ENCODE measurements around the gene GANC. TPM values are rescaled to one million over a fixed set of nuclear protein-coding genes. Genes with fewer than 3 reads are reported as not detected.

The GANC gene
- total RNA-seq, 4 donors from 2014 or later = 24.3 to 35.5 (median 34.2) TPM

GRCh38 chr15:42359985-42360384 is 87.0 kb downstream of the GANC start:
- Histone ChIP-seq H3K4me1 (no peaks in the 10 kb centered on the region), H3K36me3 (peaks cover 0 to 67% (median 0%) of the 10 kb centered on the region in 3 donors), H3K27me3 (no peaks in the 10 kb centered on the region), H3K4me3 (no peak overlapping the region), H3K27ac (no peak overlapping the region), H3K9me3 (no peaks in the 10 kb centered on the region)
- TF ChIP-seq POLR2A (IDR thresholded peaks at IDR 0.05) (no peak), EP300 (IDR thresholded peaks at IDR 0.05) (no peak), CTCF (IDR thresholded peaks at IDR 0.05) (no peak)
- WGBS, 2 donors = 60 to 72% methylated on average over 7 of the region's 7 CpGs
- no peak for DNase-seq (ENCODE audit: low spot score in 2 of 2)

GRCh38 chr15:42360535-42361112 is 87.6 kb downstream of the GANC start:
- TF ChIP-seq CTCF (IDR thresholded peaks at IDR 0.05) (no peak), POLR2A (IDR thresholded peaks at IDR 0.05) (no peak), EP300 (IDR thresholded peaks at IDR 0.05) (no peak)
- Histone ChIP-seq H3K27me3 (no peaks in the 10 kb centered on the region), H3K9me3 (no peaks in the 10 kb centered on the region), H3K4me1 (no peaks in the 10 kb centered on the region), H3K4me3 (no peak overlapping the region), H3K36me3 (peaks cover 0 to 61% (median 0%) of the 10 kb centered on the region in 3 donors), H3K27ac (no peak overlapping the region)
- WGBS, 2 donors = 93 to 94% methylated on average over 5 of the region's 5 CpGs
- no peak for DNase-seq (ENCODE audit: low spot score in 2 of 2)

GRCh38 chr15:42363487-42363886 is 90.5 kb downstream of the GANC start:
- Histone ChIP-seq H3K27ac (no peak overlapping the region), H3K4me1 (no peaks in the 10 kb centered on the region), H3K27me3 (no peaks in the 10 kb centered on the region), H3K4me3 (no peak overlapping the region), H3K36me3 (peaks cover 0 to 44% (median 0%) of the 10 kb centered on the region in 3 donors), H3K9me3 (no peaks in the 10 kb centered on the region)
- TF ChIP-seq POLR2A (IDR thresholded peaks at IDR 0.05) = no peak
- TF ChIP-seq EP300 (IDR thresholded peaks at IDR 0.05) = no peak
- no peak for TF ChIP-seq CTCF (IDR thresholded peaks at IDR 0.05)
- 77 to 79% methylated on average over 3 of the region's 3 CpGs for WGBS, 2 donors
- DNase-seq (ENCODE audit: low spot score in 2 of 2) = no peak

GRCh38 chr15:42363942-42364341 is 90.9 kb downstream of the GANC start:
- H3K4me3 ChIP-seq = no peak overlapping the region
- TF ChIP-seq POLR2A (IDR thresholded peaks at IDR 0.05) (no peak), CTCF (IDR thresholded peaks at IDR 0.05) (no peak)
- peaks cover 0 to 40% (median 0%) of the 10 kb centered on the region in 3 donors for H3K36me3 ChIP-seq
- no peaks in the 10 kb centered on the region for H3K4me1 ChIP-seq
- DNase-seq (ENCODE audit: low spot score in 2 of 2) = no peak
- H3K27me3 ChIP-seq = no peaks in the 10 kb centered on the region
- no peak overlapping the region for H3K27ac ChIP-seq
- H3K9me3 ChIP-seq = no peaks in the 10 kb centered on the region

- DNase-seq (ENCODE audit: low spot score in 2 of 2) = peak in 1 of 2 donors; percentile 46
- WGBS, 2 donors = 44 to 46% methylated on average over 1 of the region's 1 CpG
- H3K9me3 ChIP-seq = no peaks in the 10 kb centered on the region
- TF ChIP-seq EP300 (IDR thresholded peaks at IDR 0.05) (no peak), POLR2A (IDR thresholded peaks at IDR 0.05) (no peak), CTCF (IDR thresholded peaks at IDR 0.05) (no peak)
- no peaks in the 10 kb centered on the region for H3K27me3 ChIP-seq
- H3K36me3 ChIP-seq = peaks cover 0 to 36% (median 0%) of the 10 kb centered on the region in 3 donors
- no peak overlapping the region for H3K27ac ChIP-seq
- H3K4me1 ChIP-seq = no peaks in the 10 kb centered on the region
- H3K4me3 ChIP-seq = no peak overlapping the region
Measured at GRCh38 chr15:42364529-42364928, 91.5 kb downstream of the GANC start.
